GM19043 (cell line): Measurements from ENCODE around the gene C15orf62.

ENCODE experiments used
- ATAC-seq: cut with Tn5 transposase; IDR thresholded peaks from one replicate; pipeline ENCODE4 v1.9.1; 2021; ENCODE audit warnings: low read depth; ENCODE audit not compliant: unreplicated experiment

The C15orf62 gene

GRCh38 chr15:40775740-40776536, 6.2 kb downstream of the C15orf62 start:
- ATAC-seq: no peak

DNA sequence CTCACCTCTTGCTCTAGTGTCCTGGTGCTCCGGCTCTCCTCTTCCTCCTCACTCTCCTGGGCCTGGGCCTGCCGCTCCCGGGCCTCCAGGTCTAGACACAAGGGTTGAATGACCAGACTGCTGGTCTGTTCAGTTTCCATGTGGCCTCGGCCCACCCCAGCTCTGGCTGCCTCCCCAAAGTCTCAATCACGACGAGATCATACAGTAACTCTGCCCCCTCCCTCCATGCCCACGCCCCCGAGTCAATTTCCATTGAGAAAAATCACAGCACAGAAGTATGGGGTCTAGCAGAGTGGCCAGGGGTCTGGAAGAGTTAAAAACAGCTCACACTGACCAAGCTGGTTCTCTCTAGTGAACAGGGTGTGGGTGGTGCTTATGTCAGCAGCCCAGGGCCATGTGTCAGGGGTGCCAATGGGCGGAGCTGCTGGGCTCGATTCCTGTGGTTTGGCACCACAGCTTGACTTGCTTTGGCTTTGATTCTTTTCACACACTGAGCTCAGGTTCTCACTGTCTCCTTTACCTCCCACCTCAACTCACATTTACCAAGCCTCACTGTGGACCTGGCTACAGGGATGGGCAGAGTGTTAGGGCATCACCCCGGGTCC, 6.9 kb downstream of the C15orf62 start:
- no peak for ATAC-seq

- peak; percentile 63 for ATAC-seq
These were observed 12.9 kb downstream of the C15orf62 start for GRCh38 chr15:40782609-40783227.

DNA sequence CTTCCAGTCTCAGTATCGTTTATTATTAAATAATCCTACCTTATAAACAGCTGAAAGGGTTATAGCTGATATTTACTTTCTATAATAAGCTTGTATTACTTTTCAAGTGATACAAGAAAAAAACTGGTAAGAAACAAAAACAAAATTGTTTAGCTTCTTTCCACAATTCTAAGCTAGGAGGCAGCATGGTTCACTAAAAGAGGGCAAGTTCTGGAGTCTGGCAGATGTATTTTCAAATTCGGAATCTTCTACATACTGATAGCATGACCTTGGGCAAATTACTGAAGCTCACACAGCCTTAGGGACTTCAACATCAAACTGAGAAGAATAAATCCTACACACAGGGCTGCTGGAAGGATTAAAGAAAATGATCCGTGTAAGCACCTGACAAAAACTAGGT, 15.4 kb downstream of the C15orf62 start:
- no peak for ATAC-seq

GRCh38 chr15:40785814-40786213, 16.0 kb downstream of the C15orf62 start:
- no peak for ATAC-seq

GRCh38 chr15:40787344-40787841, 17.6 kb downstream of the C15orf62 start:
- ATAC-seq: no peak

DNA sequence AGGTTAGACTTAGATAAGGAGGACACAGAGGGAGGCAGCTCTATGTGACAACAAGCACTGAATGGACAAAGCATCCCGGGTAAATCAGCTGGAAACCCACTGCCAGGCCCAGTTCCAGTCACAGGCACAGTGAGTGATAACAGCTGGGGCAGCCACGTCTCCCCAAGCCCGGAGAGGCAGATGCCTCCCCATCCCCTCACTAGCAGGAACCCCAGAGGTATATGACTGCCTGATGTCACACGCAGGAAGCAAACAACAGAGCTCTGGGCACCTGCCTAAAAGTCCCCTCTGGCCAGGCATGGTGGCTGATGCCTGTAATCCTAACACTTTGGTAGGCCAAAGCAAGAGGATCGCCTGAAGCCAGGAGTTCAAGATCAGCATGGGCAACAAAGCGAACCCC, 18.2 kb downstream of the C15orf62 start:
- no peak for ATAC-seq

DNA sequence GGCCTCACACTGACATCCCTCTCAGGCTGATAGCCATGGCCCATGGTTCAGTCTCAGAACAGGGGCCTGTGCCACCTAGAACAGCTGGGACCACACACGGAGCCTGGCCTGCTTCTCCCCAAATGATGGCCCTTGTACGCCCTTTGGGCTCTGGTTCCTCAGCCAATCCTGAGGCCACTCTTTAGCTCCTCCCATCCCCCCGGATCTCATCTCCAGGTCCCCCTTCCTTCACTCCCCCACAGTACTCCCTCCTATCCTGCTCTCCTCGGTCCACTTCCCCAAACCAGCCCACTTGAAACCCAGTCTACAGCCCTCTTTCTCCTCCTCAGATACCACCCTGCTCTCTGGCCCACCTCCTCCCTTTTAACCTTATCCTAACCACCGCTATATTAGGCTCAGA, 19.3 kb downstream of the C15orf62 start:
- no peak for ATAC-seq

- no peak for ATAC-seq
These were observed 20.2 kb downstream of the C15orf62 start for GRCh38 chr15:40789999-40790398.

DNA sequence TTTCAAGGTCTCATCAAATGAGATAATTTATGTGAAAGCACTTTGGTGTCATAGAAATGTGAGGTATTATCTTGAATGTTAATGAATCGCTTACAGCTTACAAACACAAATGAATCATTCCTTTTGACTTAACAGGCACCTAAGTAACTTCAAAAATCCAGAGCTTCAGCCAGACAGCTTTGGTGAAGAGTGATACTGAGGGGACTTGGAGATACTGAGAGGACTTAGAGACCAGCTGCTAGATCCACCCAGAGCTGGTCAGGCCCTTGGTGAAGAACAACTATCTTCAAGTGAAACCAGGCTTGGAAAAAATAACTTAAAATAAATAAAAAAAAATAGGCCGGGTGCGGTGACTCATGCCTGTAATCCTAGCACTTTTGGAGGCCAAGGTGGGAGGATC, 20.9 kb downstream of the C15orf62 start:
- ATAC-seq: no peak

GRCh38 chr15:40792394-40792793, 22.6 kb downstream of the C15orf62 start:
- ATAC-seq: no peak

GRCh38 chr15:40793216-40793989, 23.6 kb downstream of the C15orf62 start:
- ATAC-seq: no peak

GRCh38 chr15:40796041-40796440, 26.3 kb downstream of the C15orf62 start:
- no peak for ATAC-seq

DNA sequence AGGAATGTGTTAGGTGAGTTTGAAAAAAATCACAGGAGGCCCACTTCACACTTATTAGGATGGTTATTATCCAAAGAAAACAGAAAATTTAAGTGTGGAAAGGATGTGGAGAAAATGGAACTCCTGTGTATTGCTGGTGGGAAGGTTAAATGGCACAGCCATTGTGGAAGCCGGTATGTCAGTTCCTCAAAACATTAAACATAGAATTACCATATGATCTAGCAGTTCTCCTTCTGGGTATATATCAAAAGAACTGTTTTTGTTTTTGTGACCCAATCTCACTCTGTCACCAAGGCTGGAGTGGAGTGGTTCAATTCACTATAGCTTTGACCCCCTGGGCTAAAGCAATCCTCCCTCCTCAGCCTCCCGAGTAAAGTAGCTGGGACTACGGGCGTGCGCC, 26.7 kb downstream of the C15orf62 start:
- no peak for ATAC-seq

DNA sequence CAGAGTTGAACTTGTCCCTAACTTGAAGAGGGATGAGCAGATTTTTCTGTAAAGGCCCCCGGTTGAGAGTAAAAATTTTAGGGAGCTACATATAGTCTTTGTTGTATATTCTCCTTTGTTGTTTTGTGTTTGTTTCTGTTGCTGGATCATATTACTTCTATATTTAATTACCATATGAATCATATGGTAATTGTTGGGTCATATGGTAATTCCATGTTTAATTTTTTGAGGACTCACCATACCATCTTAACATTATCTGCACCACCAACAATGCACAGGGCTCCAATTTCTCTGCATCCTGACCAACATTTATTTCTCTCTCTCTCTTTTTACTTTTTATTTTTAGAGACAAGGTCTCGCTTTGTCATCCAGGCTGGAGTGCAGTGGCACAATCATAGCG, 29.7 kb downstream of the C15orf62 start:
- ATAC-seq: no peak

DNA sequence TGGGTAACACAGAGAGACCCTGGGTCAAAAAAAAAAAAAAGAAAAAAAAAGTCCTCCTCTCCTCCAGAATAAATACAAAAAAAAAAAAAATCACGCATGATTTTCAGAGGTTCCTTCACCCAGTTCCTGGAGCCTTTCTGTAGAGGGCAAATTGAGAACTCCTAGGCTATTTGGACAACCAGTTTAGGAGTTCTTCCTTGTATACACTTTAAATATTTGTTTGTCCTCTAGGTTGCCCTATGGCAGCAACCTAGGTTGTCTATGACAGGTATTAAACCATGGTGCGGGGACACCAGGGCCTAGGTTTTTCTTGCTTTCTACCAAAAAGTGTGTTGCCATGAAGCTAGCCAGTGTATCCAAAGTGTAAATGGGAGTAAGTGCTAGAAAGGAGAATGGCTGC, 33.3 kb downstream of the C15orf62 start:
- ATAC-seq: no peak

DNA sequence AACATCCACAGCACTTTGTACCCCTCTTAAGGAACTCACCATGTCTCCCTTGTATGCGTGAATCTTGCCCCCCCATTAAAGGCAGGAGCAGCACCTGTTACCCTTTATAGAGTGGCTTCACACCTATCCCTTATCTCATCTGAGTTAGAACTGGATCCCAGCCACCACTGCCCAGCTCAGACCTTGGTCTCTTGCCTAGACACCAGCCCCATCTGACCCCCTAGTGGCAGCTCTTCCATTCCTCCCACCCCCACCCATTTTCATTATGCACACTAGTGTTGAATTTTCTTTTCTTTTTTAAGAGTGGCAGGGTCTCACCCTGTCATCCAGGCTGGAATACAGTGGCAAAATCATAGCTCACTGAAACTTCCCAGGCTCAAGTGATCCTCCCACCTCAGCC, 33.9 kb downstream of the C15orf62 start:
- no peak for ATAC-seq

GRCh38 chr15:40806672-40807027, 36.9 kb downstream of the C15orf62 start:
- ATAC-seq: no peak

GRCh38 chr15:40807028-40807887, 37.5 kb downstream of the C15orf62 start, which contains the start of the genes DNAJC17 and ZFYVE19:
Gene DNAJC17, minus strand, starts transcription at chr15:40807473. Its CDS starts 27 bp downstream, at chr15:40807446.
Gene ZFYVE19, plus strand, starts transcription at chr15:40807089. Its CDS starts 501 bp downstream, at chr15:40807590.
- peak; percentile 88 for ATAC-seq
